GM12892 (cell line): ENCODE measurements around the gene SCAMP1.

ENCODE experiments used
- POLR2A ChIP-seq: IDR thresholded peaks from 2 replicates; pipeline ENCODE4 v1.6.1; 2011; ENCODE audit warnings: low read depth, low read length, control low read depth
- POLR2AphosphoS5 ChIP-seq: IDR thresholded peaks from 2 replicates; pipeline ENCODE4 v1.6.1; 2011; ENCODE audit warnings: low read depth, low read length, control low read depth
- TAF1 ChIP-seq: IDR thresholded peaks from 2 replicates; pipeline ENCODE4 v1.6.1; 2011; ENCODE audit warnings: low read depth, mild to moderate bottlenecking, control low read depth, low read length, borderline replicate concordance

DNA sequence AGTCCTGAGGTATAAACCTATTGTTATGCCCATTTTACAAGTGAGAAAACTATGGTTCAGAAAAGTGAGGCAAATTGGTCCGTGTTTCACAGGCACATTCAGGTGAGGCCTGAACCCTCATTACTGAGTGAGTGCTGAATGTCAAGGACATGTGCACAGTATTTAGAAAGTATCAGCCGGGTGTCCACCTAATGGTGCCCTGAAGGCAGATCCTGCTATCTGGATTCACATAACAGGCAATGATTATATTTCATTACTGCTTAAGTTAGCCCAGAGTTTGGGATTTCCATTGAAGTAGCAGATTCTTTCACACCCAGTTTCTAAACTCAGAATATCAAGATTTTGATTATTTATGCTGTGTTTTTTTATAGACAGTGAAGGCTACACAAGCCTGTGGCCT is 145.4 kb downstream of the SCAMP1 start:
- TF ChIP-seq POLR2AphosphoS5 = no peak
- no peak for TF ChIP-seq POLR2A
- TF ChIP-seq TAF1 = no peak
